NK-92 (cell line): ENCODE data around the gene MBNL2.
A peak's percentile ranks its signal among the peaks of the same experiment; 100 is the strongest.

ENCODE experiments used
- DNase-seq: peaks from one replicate; lab custom pipeline; 2025; ENCODE audit not compliant: unreplicated experiment; lab: John Stamatoyannopoulos, UW

Gene MBNL2

DNA sequence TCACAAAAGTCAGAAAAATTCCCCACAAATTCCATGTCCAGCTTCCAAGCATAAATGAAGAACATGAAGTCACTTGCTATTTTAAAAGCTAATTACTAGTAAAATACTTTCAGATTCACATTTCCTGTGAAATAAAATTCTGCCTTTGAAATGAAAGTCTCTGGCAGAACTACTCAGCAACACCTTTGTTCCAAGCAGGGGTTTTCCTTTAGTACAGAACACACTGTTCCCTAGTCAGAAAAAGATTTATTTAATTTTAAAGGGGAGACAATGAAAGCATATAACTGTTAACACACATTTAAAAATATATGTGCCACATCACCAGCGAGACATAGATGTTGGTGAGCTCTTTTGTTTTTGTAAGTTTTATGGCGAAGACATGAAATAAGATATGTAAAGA, 185.4 kb downstream of the MBNL2 start:
- DNase-seq, result no peak

GRCh38 chr13:97408938-97409337, 186.8 kb downstream of the MBNL2 start:
- DNase-seq, result no peak

- DNase-seq, result no peak
Measured at GRCh38 chr13:97411984-97412383, 189.9 kb downstream of the MBNL2 start.

- no peak for DNase-seq
Measured at GRCh38 chr13:97413694-97414093, 191.6 kb downstream of the MBNL2 start.

GRCh38 chr13:97414392-97414791, 192.3 kb downstream of the MBNL2 start:
- DNase-seq, result no peak

DNA sequence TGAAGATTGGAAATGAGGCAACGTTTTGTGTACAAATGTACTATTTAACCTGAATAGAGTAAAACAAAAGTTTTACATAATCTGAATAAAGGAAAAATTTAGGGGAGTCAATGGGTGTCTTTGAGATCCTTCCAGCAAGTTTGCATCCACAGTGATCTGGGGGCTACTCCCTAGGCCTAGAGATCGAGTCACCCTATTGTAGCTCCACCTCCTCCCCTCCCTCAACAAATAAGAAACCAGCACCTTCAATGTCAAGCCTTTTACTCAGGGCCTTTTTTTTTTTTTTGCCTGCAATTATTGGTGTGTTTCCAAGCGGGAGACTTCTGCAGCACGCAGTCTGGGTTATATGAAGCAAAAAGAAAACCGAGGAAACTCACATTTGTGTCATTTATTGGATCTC, 195.6 kb downstream of the MBNL2 start:
- DNase-seq, result no peak

DNA sequence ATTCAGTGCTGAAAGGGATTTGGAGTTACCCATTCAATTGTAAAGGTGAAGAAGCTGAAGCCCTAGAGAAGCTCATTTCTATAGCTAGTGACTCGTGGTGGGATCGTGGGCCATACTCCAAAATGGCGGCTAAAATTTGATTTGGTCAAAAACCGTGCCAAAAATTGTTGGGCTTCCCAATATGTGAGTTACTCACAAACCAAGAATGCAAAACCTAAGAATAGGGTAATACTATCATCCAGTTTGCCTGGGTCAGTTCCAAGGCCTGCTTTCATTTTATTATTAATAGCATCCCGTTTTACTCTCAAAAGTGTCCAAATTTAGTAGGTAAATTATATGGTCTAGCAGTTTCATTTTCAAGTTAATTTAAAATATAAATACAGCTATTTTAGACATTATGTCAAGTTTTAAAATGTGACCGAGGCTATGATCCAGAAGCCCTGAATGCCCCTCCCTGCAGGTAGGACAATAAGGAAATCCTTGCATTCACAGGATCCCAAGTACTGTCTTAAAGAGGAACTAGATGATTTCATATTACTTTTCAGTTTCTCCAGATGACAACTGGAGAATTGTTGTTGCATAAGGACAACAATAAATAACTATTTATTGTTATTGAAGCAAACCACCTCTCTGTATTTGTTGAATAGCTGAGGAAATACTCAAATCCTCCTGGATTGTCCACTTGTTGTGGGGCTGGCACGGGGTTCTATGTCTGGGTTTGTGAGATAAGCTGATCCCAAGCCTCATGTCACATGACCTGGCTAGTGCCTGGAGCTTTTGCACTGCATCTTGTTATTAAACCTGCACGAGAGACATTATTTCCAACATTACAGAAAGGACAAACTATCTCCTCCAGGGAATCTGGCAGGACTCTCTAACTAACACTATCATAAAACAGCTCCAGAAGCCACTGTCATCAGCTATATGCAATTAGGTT, 200.3 kb downstream of the MBNL2 start:
- no peak for DNase-seq

GRCh38 chr13:97423300-97424045, 201.3 kb downstream of the MBNL2 start:
- no peak for DNase-seq

DNA sequence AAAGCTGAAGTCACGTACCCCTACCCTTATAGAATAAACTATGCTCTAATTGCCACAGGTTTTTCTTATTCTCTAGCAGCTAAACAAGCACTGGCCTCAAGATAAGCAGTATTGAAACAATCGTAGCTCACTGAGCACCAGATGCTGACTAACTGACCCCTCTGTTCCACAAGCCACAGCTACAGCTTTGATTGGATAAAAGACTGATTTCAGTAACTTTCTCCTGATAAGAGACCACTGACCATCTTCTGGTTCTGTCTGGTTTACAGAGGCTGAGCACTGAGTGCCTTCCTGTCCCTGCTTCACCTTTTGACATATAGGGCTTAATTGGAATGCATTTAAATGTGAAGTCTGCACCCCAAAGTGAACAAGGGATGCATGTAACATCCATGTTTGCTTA, 203.5 kb downstream of the MBNL2 start:
- DNase-seq, result no peak

DNA sequence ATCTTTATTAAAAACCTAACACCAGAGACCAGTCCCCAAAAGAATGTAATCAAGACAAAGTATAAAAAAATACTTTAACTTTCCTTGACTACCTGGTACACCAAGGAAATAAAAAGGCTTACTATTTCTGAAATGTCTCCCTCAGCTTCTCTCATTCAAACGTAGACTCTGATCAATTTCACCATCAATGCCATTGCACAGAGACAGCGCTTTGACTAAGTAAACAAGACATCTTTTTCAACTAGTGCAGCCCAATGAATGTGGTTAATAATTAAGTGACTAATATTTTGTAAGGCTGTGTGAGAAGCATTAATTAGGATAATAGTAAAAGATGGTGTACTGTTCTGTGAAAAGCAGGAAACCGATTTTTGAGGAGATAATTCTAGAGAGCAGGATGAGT, 204.6 kb downstream of the MBNL2 start:
- DNase-seq, result no peak

DNA sequence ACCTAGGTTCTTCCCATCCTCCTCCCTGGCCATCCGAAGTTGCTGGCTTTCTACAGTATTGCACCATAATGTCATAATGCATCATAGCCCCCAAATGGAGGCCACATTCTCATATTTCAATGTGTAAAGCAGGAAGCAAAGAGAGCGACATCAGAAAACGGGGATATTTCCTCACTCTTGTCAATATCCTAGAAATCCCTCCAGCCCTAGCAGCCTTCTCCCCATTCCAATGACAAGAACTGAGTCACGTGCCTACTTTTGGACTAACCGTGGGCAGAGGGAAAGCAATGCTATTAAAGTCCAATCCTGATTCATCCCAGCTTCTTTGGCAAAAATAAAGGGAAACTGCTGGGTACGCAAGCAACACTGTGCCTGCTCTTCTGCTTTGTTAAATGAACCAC, 207.5 kb downstream of the MBNL2 start:
- DNase-seq, result no peak

- DNase-seq, result no peak
Measured at GRCh38 chr13:97430296-97430695, 208.2 kb downstream of the MBNL2 start.

DNA sequence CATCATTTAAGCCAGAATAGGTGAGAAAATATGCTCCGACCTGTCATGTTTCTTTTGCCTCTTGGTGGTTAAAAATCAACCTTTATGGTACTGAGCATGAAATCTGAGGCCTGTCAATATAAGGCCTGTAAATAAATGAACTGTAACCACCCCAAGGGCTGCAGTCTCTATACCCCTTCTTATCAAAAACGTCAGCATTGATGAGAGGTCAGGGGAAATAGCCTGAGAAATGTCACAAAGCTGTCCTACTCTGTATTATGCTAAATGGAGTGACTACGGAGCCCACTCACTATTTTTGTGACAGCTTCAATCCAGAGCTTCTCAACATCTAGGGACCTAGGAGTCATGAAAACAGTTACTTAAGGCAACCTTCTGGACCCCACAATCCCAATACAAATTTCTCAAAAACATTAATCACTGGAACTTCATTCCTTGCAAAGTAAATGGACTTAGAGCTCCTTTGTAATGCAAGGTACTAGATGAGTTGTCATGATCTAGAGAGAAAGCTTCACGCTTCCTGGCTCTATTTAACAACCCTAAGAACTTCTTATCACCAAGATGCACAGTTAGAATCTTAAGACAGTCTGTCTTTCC, 209.1 kb downstream of the MBNL2 start:
- no peak for DNase-seq

DNA sequence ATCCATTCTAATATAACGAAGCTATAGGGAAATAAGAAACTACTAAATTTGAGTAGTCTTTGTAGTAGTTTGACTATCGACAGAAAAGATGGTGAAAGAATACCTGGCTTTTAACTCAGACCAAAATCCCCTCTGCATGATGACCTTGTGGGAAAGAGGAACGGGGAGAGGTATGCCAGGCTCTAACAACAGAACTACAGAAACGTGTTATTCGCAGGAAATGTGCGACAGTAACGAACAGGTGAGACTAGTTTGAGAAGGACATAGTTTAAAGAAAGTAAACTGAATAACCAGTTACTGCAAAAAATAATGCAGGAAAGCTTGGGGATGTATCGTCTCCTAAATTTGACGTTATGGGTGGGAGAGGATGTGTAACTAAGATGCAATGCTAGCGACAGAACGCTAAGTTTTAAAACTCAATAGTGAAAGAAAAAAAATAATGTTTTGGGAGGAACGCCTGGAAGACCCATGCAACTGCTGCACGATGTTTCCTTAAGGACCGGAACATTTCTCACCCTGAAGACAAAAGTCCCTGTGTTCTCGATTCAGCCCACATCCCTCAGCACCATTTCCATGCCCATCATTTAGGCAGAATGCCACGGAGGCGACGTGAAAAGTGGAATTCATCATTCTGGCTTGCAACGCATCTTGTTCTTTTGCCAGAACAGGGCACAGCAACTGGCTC, 210.2 kb downstream of the MBNL2 start:
- no peak for DNase-seq

DNA sequence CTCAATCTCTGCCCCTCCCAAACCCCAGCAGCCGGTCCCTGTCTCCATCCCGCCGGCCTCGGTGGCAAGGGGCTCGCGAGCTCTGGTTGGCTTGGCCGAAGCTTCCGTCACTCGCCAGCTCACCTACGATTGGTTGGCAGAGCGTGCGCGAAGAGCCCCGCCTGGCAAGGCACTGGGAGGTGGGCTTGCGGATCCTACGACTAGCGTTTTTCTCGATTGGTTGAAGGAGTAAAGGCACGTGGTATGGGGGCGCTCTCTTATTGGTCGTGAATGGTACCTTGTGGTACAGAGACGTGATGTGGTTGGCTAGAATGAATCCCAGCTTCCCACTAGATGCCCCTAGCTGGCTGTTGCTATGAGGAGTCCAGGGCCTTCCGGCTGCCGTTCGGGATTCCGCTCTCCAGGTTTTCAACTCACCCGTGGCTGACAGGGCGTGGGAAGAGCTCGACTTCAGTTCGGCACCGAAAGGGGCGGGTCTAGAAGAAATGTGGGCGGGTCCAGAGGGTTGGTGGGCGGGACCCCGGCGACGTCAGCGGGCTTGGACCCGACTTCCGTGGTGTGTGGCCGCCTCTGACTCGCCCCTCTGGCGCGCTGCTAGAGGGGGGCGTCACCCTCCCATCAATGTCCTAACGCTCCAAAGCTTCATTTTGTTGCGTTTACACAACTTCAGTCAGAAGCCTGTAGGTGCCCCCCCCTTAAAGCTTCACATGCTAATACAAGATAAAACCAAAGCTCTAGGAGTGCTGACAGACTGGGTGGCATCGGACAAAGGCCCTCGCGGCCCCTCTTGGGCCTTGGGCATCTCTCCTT, 211.0 kb downstream of the MBNL2 start:
- DNase-seq, result peak; percentile 100

- DNase-seq, result peak; percentile 46
Measured at GRCh38 chr13:97433727-97434396, 211.7 kb downstream of the MBNL2 start, which contains the start of gene RAP2A. Gene RAP2A, plus strand, starts transcription at chr13:97434169. Its CDS starts 302 bp downstream, at chr13:97434471.

GRCh38 chr13:97434397-97435201, 212.5 kb downstream of the MBNL2 start:
- no peak for DNase-seq

GRCh38 chr13:97435323-97435722, 213.2 kb downstream of the MBNL2 start:
- no peak for DNase-seq

DNA sequence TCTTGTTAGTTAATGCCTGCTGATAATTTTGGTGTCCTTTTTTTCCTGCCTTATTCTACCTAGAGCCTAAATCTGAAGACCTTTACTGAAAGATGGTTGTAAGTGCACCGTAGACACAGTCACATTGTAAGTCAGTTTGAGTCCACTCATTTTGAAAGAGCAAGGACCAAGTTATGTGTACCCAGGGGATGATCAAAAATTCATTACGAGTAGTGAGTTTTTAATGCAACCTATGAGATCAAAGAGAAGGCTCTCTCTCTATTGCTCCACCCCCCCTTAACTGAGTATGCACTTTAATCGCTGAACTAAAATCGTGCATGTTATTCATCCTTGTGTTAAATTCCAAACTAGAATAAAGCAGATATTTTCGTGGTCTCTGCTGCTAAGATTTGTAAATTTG, 213.7 kb downstream of the MBNL2 start:
- DNase-seq, result no peak
